Sigmoid colon (tissue), 7 donors: Measurements from ENCODE around the gene ANKRD13D. TPM values are rescaled to one million over a fixed set of nuclear protein-coding genes. Genes with fewer than 3 reads are reported as not detected.

Source experiments
- DNase-seq: peaks from one replicate; pipeline ENCODE4 v3.0.0-alpha.2; 2019
- H3K27ac ChIP-seq, 4 donors: fragments of 200-600 bp; sonication (generic); one replicate each; pipeline ENCODE4 v1.5.1; 2016 to 2019; ENCODE audit warnings: mild to moderate bottlenecking in 1 of 4
- H3K27me3 ChIP-seq, 3 donors: fragments of 200-600 bp; sonication (generic); one replicate each; pipeline ENCODE4 v1.5.1; 2019; ENCODE audit warnings: mild to moderate bottlenecking in 1 of 3
- H3K36me3 ChIP-seq, 4 donors: fragments of 200-600 bp; sonication (generic); one replicate each; pipeline ENCODE4 v1.5.1; 2016 to 2019
- H3K4me1 ChIP-seq, 4 donors: fragments of 200-600 bp; sonication (generic); one replicate each; pipeline ENCODE4 v1.5.1; 2017 to 2019
- H3K4me3 ChIP-seq, 4 donors: fragments of 200-600 bp; sonication (generic); one replicate each; pipeline ENCODE4 v1.5.1; 2017 to 2019; ENCODE audit warnings: mild to moderate bottlenecking in 2 of 4, moderate library complexity in 1 of 4
- H3K9me3 ChIP-seq, 4 donors: fragments of 200-600 bp in 3 of 4; sonication (generic) in 3 of 4; one replicate each; pipeline versions ENCODE4 v1.5.1 to v1.6.1; 2013 to 2019
- CTCF ChIP-seq, 4 experiments: fragments of 450-650 bp in 3 of 4; fragments of 200-600 bp in 1 of 4; IDR thresholded peaks; one replicate each; pipeline ENCODE4 v1.5.1; 2016 to 2019; ENCODE audit warnings: antibody characterized with exemption in 4 of 4, mild to moderate bottlenecking in 3 of 4, moderate library complexity in 2 of 4
- EP300 ChIP-seq, 4 donors: sonication (generic); formaldehyde crosslinking; IDR thresholded peaks; one replicate each; pipeline ENCODE4 v1.6.1; 2017; ENCODE audit warnings: antibody characterized with exemption in 4 of 4
- POLR2A ChIP-seq, 2 donors: fragments of 450-650 bp; IDR thresholded peaks; one replicate each; pipeline ENCODE4 v1.6.1; 2016; ENCODE audit warnings: antibody characterized with exemption in 2 of 2, mild to moderate bottlenecking in 2 of 2, moderate library complexity in 2 of 2
- POLR2AphosphoS5 ChIP-seq, 4 donors: sonication (generic); formaldehyde crosslinking; IDR thresholded peaks; one replicate each; pipeline ENCODE4 v1.6.1; 2017; ENCODE audit warnings: antibody characterized with exemption in 4 of 4
- WGBS, 2 donors: extraction: QIAGEN DNeasy Blood & Tissue Kit; methylation state at CpG; one replicate each; pipeline ENCODE4 v1.1.7; 2013; 5-methylcytosine and 5-hydroxymethylcytosine counted together
- intact Hi-C: fragments of 100-400 bp; cut with DNase I; formaldehyde crosslinking; loops from one replicate; pipeline ENCODE4 v1.15.1; 2023
- polyA plus RNA-seq, 3 donors: library from polyadenylated mRNA; stranded (reverse); fragments of 200-250 nt; gene quantifications; one replicate each; pipeline ENCODE4 v1.2.3, GENCODE V29; 2013
- total RNA-seq, 4 donors: library from RNA; depleted of rRNA; stranded (reverse); fragments of >200 nt; gene quantifications; one replicate each; pipeline ENCODE4 v1.1.0, GENCODE V29; 2016
- donor health status: healthy with polysubstance abuse.
- donor health status: Bipolar disorder and iron deficiency.
- donor health status: healthy.

ANKRD13D gene
- total and polyA plus RNA-seq, 7 donors: 9.0 to 45.7 (median 24.0) TPM

- Histone ChIP-seq H3K27me3 (no peaks in the 10 kb centered on the region), H3K27ac (peak overlapping the region in 1 of 4 donors; percentile 20), H3K36me3 (no peaks in the 10 kb centered on the region), H3K9me3 (no peaks in the 10 kb centered on the region), H3K4me3 (no peak overlapping the region), H3K4me1 (peaks cover 3 to 33% (median 32%) of the 10 kb centered on the region in 4 donors)
- 92 to 94% methylated on average over 2 of the region's 2 CpGs for WGBS, 2 donors
- DNase-seq: no peak
- TF ChIP-seq POLR2A (IDR thresholded peaks at IDR 0.05) (no peak), POLR2AphosphoS5 (IDR thresholded peaks at IDR 0.05) (no peak), EP300 (IDR thresholded peaks at IDR 0.05) (no peak), CTCF (IDR thresholded peaks at IDR 0.05) (no peak)
- intact Hi-C loops: no loop called here
Measured at GRCh38 chr11:67349457-67349856, 60.4 kb downstream of the ANKRD13D start.

DNA sequence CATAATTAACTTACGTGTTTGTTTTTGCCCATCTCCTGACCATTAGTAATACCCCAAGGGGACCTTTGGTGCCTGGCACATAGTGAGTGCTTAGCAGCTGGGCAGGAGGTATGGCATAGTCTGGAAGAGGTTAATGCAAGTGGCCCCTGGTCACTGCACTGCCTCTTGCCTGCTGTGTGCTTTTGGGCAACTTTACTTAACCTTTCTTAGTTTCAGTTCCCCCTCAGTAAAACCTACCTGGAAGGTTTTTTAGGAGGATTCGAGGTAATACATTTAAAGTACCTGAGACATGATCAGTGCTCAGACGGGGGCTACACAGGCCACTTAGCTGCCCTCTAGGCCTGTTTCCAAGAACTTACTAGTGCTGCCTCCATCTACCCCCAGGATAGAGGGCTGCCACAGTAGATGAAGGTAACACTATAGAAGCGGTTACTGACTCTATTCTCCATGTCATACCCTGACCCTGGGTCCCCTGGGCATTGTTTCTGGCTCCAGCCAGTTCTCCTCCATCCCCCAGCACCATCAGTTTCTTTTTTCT is 60.9 kb downstream of the ANKRD13D start:
- DNase-seq: no peak
- no peaks in the 10 kb centered on the region for H3K9me3 ChIP-seq
- intact Hi-C loops: loop anchor here (2.0 kb wide), 1 partner anchor 157 kb away; no protein-coding TSS in a partner anchor
- 83 to 85% methylated on average over 4 of the region's 4 CpGs for WGBS, 2 donors
- no peak overlapping the region for H3K4me3 ChIP-seq
- TF ChIP-seq POLR2A (IDR thresholded peaks at IDR 0.05) (no peak), EP300 (IDR thresholded peaks at IDR 0.05) (no peak), CTCF (IDR thresholded peaks at IDR 0.05) (no peak), POLR2AphosphoS5 (IDR thresholded peaks at IDR 0.05) (no peak)
- H3K27me3 ChIP-seq: no peaks in the 10 kb centered on the region
- H3K27ac ChIP-seq: peak overlapping the region in 1 of 4 donors; percentile 20
- H3K4me1 ChIP-seq: peaks cover 3 to 39% (median 37%) of the 10 kb centered on the region in 4 donors
- no peaks in the 10 kb centered on the region for H3K36me3 ChIP-seq

GRCh38 chr11:67351275-67352005 is 62.3 kb downstream of the ANKRD13D start:
- no peaks in the 10 kb centered on the region for H3K9me3 ChIP-seq
- peak; percentile 82 to 95 (median 88) for TF ChIP-seq CTCF (IDR thresholded peaks at IDR 0.05)
- no peak for TF ChIP-seq POLR2AphosphoS5 (IDR thresholded peaks at IDR 0.05)
- no peak for TF ChIP-seq POLR2A (IDR thresholded peaks at IDR 0.05)
- TF ChIP-seq EP300 (IDR thresholded peaks at IDR 0.05): no peak
- DNase-seq: peak; percentile 84
- H3K36me3 ChIP-seq: no peaks in the 10 kb centered on the region
- 51 to 53% methylated on average over 11 of the region's 11 CpGs for WGBS, 2 donors
- no peaks in the 10 kb centered on the region for H3K27me3 ChIP-seq
- peak overlapping the region; percentile 95 to 100 (median 98) for H3K27ac ChIP-seq
- peaks cover 3 to 53% (median 52%) of the 10 kb centered on the region in 4 donors for H3K4me1 ChIP-seq
- intact Hi-C loops: loop anchor here (1.0 to 2.0 kb wide), 2 partner anchors 31 to 155 kb away; no protein-coding TSS in a partner anchor
- no peak overlapping the region for H3K4me3 ChIP-seq

Other genes with a start within 250 kb of the ANKRD13D start
- 10 to 100 TPM; 14.1 to 24.2 (median 16.2) TPM for gene RHOD, start 232.5 kb upstream of the ANKRD13D start, total RNA-seq
- 10 to 100 TPM; 11.2 to 16.2 (median 11.4) TPM for gene RHOD, start 232.5 kb upstream of the ANKRD13D start, polyA plus RNA-seq
- gene KDM2A, start 170.0 kb upstream of the ANKRD13D start, total RNA-seq: 10 to 100 TPM; 25.0 to 67.3 (median 35.7) TPM
- gene KDM2A, start 170.0 kb upstream of the ANKRD13D start, polyA plus RNA-seq: 10 to 100 TPM; 15.6 to 51.5 (median 20.8) TPM
- 10 to 100 TPM; 32.1 to 48.2 (median 38.9) TPM for gene GRK2, start 22.8 kb upstream of the ANKRD13D start, total RNA-seq
- gene GRK2, start 22.8 kb upstream of the ANKRD13D start, polyA plus RNA-seq: 100 to 1,000 TPM in 1 of 3 donors, 10 to 100 TPM in 2; 88.3 to 152 (median 92.0) TPM
- gene SSH3, start 14.2 kb downstream of the ANKRD13D start, total RNA-seq: 10 to 100 TPM; 20.0 to 37.7 (median 26.6) TPM
- gene SSH3, start 14.2 kb downstream of the ANKRD13D start, polyA plus RNA-seq: 10 to 100 TPM; 15.6 to 39.0 (median 21.3) TPM
- gene POLD4, start 64.2 kb downstream of the ANKRD13D start, total RNA-seq: 10 to 100 TPM; 48.5 to 78.9 (median 67.0) TPM
- gene POLD4, start 64.2 kb downstream of the ANKRD13D start, polyA plus RNA-seq: 100 to 1,000 TPM; 381 to 748 (median 498) TPM
- gene CLCF1, start 84.3 kb downstream of the ANKRD13D start, total RNA-seq: 10 to 100 TPM in 1 of 4 donors, 1 to 10 TPM in 3; 2.9 to 49.8 (median 6.6) TPM
- 1 to 10 TPM in 2 of 3 donors, under 1 TPM in 1; 0.92 to 6.5 (median 2.4) TPM for gene CLCF1, start 84.3 kb downstream of the ANKRD13D start, polyA plus RNA-seq
- 10 to 100 TPM; 11.4 to 18.1 (median 16.5) TPM for gene RAD9A, start 102.7 kb downstream of the ANKRD13D start, total RNA-seq
- gene RAD9A, start 102.7 kb downstream of the ANKRD13D start, polyA plus RNA-seq: 10 to 100 TPM in 1 of 3 donors, 1 to 10 TPM in 2; 6.5 to 33.9 (median 6.6) TPM
- 10 to 100 TPM; 59.5 to 87.0 (median 80.0) TPM for gene PPP1CA, start 112.6 kb downstream of the ANKRD13D start, total RNA-seq
- 100 to 1,000 TPM; 228 to 357 (median 235) TPM for gene PPP1CA, start 112.6 kb downstream of the ANKRD13D start, polyA plus RNA-seq
- 1 to 10 TPM in 2 of 4 donors, under 1 TPM in 1, not detected in 1; 0.71 to 2.5 (median 1.2) TPM for gene TBC1D10C, start 114.8 kb downstream of the ANKRD13D start, total RNA-seq
- 10 to 100 TPM in 1 of 3 donors, 1 to 10 TPM in 2; 1.6 to 48.2 (median 1.8) TPM for gene TBC1D10C, start 114.8 kb downstream of the ANKRD13D start, polyA plus RNA-seq
- gene CARNS1, start 126.4 kb downstream of the ANKRD13D start, total RNA-seq: under 1 TPM; 0.16 to 0.68 (median 0.46) TPM
- under 1 TPM in 1 of 3 donors, not detected in 2; 0.83 TPM for gene CARNS1, start 126.4 kb downstream of the ANKRD13D start, polyA plus RNA-seq
- 10 to 100 TPM; 27.1 to 70.2 (median 35.2) TPM for gene RPS6KB2, start 139.2 kb downstream of the ANKRD13D start, total RNA-seq
- gene RPS6KB2, start 139.2 kb downstream of the ANKRD13D start, polyA plus RNA-seq: 10 to 100 TPM; 55.9 to 67.9 (median 62.0) TPM
- gene PTPRCAP, start 148.4 kb downstream of the ANKRD13D start, total RNA-seq: 1 to 10 TPM in 3 of 4 donors, under 1 TPM in 1; 0.71 to 3.7 (median 2.1) TPM
- 100 to 1,000 TPM in 1 of 3 donors, 1 to 10 TPM in 2; 2.4 to 129 (median 2.8) TPM for gene PTPRCAP, start 148.4 kb downstream of the ANKRD13D start, polyA plus RNA-seq
- 10 to 100 TPM; 42.9 to 52.9 (median 46.1) TPM for gene CORO1B, start 154.2 kb downstream of the ANKRD13D start, total RNA-seq
- gene CORO1B, start 154.2 kb downstream of the ANKRD13D start, polyA plus RNA-seq: 100 to 1,000 TPM; 150 to 190 (median 166) TPM
- gene GPR152, start 163.4 kb downstream of the ANKRD13D start, total RNA-seq: not detected
- not detected for gene GPR152, start 163.4 kb downstream of the ANKRD13D start, polyA plus RNA-seq
- 1 to 10 TPM in 1 of 4 donors, under 1 TPM in 3; 0.41 to 1.5 (median 0.63) TPM for gene CABP4, start 166.1 kb downstream of the ANKRD13D start, total RNA-seq
- gene CABP4, start 166.1 kb downstream of the ANKRD13D start, polyA plus RNA-seq: under 1 TPM in 2 of 3 donors, not detected in 1; 0.60 to 0.61 TPM
- gene TMEM134, start 179.9 kb downstream of the ANKRD13D start, total RNA-seq: 100 to 1,000 TPM in 3 of 4 donors, 10 to 100 TPM in 1; 54.6 to 137 (median 121) TPM
- gene TMEM134, start 179.9 kb downstream of the ANKRD13D start, polyA plus RNA-seq: 10 to 100 TPM; 66.7 to 96.1 (median 69.1) TPM
- gene AIP, start 193.7 kb downstream of the ANKRD13D start, total RNA-seq: 100 to 1,000 TPM; 103 to 120 (median 109) TPM
- 10 to 100 TPM; 71.2 to 82.3 (median 76.6) TPM for gene AIP, start 193.7 kb downstream of the ANKRD13D start, polyA plus RNA-seq
- gene PITPNM1, start 216.1 kb downstream of the ANKRD13D start, total RNA-seq: 10 to 100 TPM in 1 of 4 donors, 1 to 10 TPM in 3; 3.2 to 16.0 (median 5.6) TPM
- gene PITPNM1, start 216.1 kb downstream of the ANKRD13D start, polyA plus RNA-seq: 10 to 100 TPM; 16.2 to 69.1 (median 36.1) TPM
- 10 to 100 TPM; 13.3 to 32.9 (median 23.7) TPM for gene CDK2AP2, start 218.9 kb downstream of the ANKRD13D start, total RNA-seq
- gene CDK2AP2, start 218.9 kb downstream of the ANKRD13D start, polyA plus RNA-seq: 100 to 1,000 TPM in 2 of 3 donors, 10 to 100 TPM in 1; 64.9 to 126 (median 101) TPM
- gene CABP2, start 234.1 kb downstream of the ANKRD13D start, total RNA-seq: not detected
- gene CABP2, start 234.1 kb downstream of the ANKRD13D start, polyA plus RNA-seq: not detected